ENCODE data around the gene CYB561. TPM values are rescaled to one million over a fixed set of nuclear protein-coding genes. Genes with fewer than 3 reads are reported as not detected.

CYB561 gene
- total RNA-seq, 1 experiment from 2014 or later: 40.1 TPM

- H3K4me3 ChIP-seq (ENCODE audit: low read depth in 2 of 2, low read length in 2 of 2): peak overlapping the region; percentile 53 to 71
- no TSS peak for BruUV-seq (replicated peaks)
- H3K9me3 ChIP-seq (ENCODE audit: control insufficient read depth, insufficient read depth, low read depth, low read length): no peaks in the 10 kb centered on the region
- ATAC-seq (0 out of 2 replicates have a peak, but pooled peaks have one; percentile 6), DNase-seq (ENCODE audit: low read depth, low spot score) (no peak)
- intact Hi-C loops (cut with micrococcal nuclease; ENCODE audit: unreplicated experiment) (no loop called here), in situ Hi-C loops (cut with HindIII; ENCODE audit: low pct_unique_long_range_greater_than_20kb, low sequenced_read_pairs) (no loop called here)
- ChIA-PET POLR2A (interaction anchor here (0.5 kb wide), 1 partner anchor 296 kb away, joined by 5 read pairs; no protein-coding TSS in a partner anchor), CTCF (no interaction called here)
- TF ChIP-seq REST (IDR thresholded peaks at IDR 0.05; ENCODE audit: insufficient read depth in 1 of 2, low read depth in 2 of 2, low read length in 1 of 2) (no peak), POLR2AphosphoS5 (IDR thresholded peaks at IDR 0.05; ENCODE audit: low read depth, low read length) (no peak), TCF7L2 (IDR thresholded peaks at IDR 0.05; ENCODE audit: low read depth, low read length) (no peak), SIN3A (IDR thresholded peaks at IDR 0.05; ENCODE audit: borderline replicate concordance, insufficient read depth, low read depth, low read length) (no peak), CTCF (IDR thresholded peaks at IDR 0.05) (no peak)
- H3K27ac ChIP-seq (ENCODE audit: low read length): peak overlapping the region; percentile 67
- H3K36me3 ChIP-seq (ENCODE audit: control insufficient read depth, insufficient read depth, low read length): no peaks in the 10 kb centered on the region
- H3K27me3 ChIP-seq (ENCODE audit: control insufficient read depth, insufficient read depth, low read length): no peaks in the 10 kb centered on the region
- peaks cover 24% of the 10 kb centered on the region for H3K4me1 ChIP-seq (ENCODE audit: control insufficient read depth, insufficient read depth, low read length)
These were observed 806 bp upstream of the CYB561 start for GRCh38 chr17:63446753-63447470.

- Histone ChIP-seq H3K4me1 (ENCODE audit: control insufficient read depth, insufficient read depth, low read length) (peaks cover 27% of the 10 kb centered on the region), H3K36me3 (ENCODE audit: control insufficient read depth, insufficient read depth, low read length) (no peaks in the 10 kb centered on the region), H3K4me3 (ENCODE audit: low read depth in 2 of 2, low read length in 2 of 2) (peak overlapping the region; percentile 53 to 71), H3K27me3 (ENCODE audit: control insufficient read depth, insufficient read depth, low read length) (no peaks in the 10 kb centered on the region), H3K27ac (ENCODE audit: low read length) (peak overlapping the region; percentile 79), H3K9me3 (ENCODE audit: control insufficient read depth, insufficient read depth, low read depth, low read length) (no peaks in the 10 kb centered on the region)
- ChIA-PET POLR2A (interaction anchor here (0.5 to 0.6 kb wide), 2 partner anchors 105 to 348 kb away, joined by 3 to 4 read pairs; partner anchors contain the start of gene DCAF7), CTCF (interaction anchor here (0.7 to 1.4 kb wide), 2 partner anchors 20 to 33 kb away, joined by 3 to 7 read pairs; no protein-coding TSS in a partner anchor)
- intact Hi-C loops (cut with micrococcal nuclease; ENCODE audit: unreplicated experiment) (no loop called here), in situ Hi-C loops (cut with HindIII; ENCODE audit: low pct_unique_long_range_greater_than_20kb, low sequenced_read_pairs) (no loop called here)
- DNase-seq (ENCODE audit: low read depth, low spot score) (no peak), ATAC-seq (peak; percentile 69)
- no TSS peak for BruUV-seq (replicated peaks)
- 0 out of 2 replicates have a peak, but pooled peaks have one; percentile 0 for TF ChIP-seq SIN3A (IDR thresholded peaks at IDR 0.05; ENCODE audit: borderline replicate concordance, insufficient read depth, low read depth, low read length)
- 0 out of 2 replicates have a peak, but pooled peaks have one; percentile 51 for TF ChIP-seq TCF7L2 (IDR thresholded peaks at IDR 0.05; ENCODE audit: low read depth, low read length)
- no peak for TF ChIP-seq REST (IDR thresholded peaks at IDR 0.05; ENCODE audit: insufficient read depth in 1 of 2, low read depth in 2 of 2, low read length in 1 of 2)
These were observed 544 bp downstream of the CYB561 start for GRCh38 chr17:63445571-63445953.

Data from Panc1 (cell line).